ENCODE results near the gene RAPH1.
"Not testable (repeated sequence)": the region's sequence is repeated elsewhere in the genome, so short reads cannot be mapped to it uniquely, and the experiment has no call there.

Gene RAPH1

DNA sequence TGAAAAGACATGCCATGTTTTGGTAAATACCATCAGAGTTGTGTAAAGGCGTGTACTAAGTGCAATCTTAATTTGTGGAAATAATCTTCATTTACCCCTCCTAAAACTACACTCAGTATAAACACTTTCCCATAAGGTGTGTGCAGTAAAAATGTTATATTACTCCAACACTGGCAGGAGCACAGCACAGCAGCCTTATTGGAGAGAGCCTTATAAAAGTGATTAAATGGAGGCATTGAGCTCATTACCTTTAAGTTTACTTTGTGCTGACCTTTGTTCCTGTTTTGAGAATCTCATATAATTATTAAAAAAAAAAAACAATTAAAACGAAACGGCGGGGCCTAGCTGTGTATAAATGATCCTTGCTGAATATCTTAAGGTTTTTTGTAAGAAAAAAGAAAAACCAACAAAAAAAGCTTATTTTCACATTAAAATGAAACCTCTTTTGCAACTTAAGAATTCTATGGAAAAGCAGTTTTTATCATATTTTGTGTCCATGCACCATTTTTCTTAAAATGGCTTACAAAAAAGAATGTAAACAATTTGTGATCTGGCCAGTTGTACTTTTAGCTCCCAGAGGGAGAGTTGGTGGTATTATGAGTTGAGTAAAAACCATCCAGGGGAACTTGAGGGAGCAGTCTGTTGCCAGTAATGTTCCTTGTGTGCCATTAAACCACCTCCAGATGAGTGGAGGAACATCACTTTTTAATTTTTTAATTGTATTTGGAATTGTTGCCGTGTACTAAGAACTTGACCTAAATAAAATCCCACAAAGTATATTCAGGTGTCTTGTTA lies 103.5 kb downstream of the RAPH1 start:
- no peak for DNase-seq

DNA sequence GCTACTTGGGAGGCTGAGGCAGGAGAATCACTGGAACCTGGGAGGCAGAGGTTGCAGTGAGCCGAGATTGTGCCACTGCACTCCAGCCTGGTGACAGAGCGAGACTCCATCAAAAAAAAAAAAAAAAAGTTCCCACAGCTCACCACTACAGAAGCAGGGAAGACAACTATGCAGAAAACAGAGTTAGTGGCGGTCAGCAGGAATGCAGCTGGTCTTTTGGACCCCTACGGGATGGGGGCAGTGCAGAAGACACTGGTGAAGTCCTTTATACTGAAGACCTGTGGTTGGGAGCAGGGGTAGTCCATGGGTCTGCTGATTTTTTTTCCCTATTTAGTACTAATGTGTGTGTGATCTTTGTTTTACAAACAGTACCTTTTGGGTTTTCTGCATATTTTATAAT lies 105.5 kb downstream of the RAPH1 start:
- not testable (repeated sequence) for DNase-seq

DNA sequence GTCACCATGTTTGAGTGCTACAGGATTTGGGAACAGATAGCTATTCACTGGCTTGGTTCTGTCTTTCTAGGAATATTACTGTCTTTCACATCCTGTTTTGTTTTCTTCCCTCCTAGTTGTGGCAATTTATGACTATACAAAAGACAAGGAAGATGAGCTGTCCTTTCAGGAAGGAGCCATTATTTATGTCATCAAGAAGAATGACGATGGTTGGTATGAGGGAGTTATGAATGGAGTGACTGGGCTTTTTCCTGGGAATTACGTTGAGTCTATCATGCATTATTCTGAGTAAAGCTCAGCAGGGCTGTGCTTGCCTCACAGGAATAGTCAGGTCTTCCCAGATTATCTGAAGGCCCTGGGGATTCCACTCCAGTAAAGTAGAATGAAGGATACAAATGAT lies 108.0 kb downstream of the RAPH1 start:
- DNase-seq, result no peak

DNA sequence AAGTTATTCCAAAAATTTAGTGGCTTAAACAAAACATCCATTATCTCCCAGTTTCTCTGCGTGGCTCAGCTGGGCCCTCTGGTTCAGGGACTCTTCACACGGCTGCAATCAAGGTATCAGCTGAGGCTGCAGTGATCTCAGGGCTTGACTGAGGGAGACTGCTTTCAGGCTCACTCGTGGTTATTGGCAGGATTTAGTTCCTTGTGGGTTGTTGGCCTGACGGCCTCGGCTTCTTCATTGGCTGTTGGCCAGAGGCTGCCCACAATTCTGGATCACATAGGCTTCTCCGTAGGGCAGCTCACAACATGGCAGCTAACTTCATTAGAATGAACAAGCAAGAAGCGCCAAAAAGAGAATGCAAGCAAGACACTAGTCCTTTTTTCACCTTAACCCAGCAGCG lies 116.8 kb downstream of the RAPH1 start:
- DNase-seq, result no peak

- DNase-seq, result no peak
Observed at GRCh38 chr2:203413796-203414195, 121.3 kb downstream of the RAPH1 start.

DNA sequence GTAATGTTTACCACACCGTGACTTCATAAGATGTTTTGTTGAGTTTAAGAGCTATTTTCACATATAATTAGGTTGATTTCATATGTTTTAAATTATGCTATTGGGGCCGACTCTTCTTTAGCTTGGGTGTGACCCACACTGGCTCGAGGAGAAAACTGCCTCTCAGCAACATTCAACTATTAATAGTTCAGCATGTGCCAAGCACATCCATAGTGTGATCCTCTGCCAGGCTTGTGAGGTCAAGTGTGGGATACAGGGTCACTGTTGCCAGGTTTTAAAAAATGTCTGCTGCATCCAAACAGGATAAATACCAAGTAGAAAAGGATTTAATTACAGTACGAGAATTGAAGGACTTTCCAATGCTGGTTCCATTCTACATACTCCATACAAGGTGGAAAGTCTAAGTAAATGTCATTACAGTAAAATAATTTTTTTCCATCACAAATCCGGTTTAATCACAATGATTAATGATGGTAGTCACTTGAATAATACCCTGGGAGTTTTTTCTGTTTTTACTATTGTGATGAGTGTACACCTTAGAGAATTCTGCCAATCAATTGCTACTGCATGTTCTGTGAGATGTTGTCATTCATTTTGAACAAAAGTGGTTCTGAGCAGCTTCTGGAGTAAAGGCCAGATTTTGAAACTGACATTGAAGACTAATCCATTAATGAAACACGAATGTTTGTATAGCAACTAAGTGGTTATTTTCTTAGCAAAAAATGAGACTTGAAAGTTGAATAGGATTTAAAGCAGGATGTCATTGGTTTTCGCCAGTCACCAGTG lies 122.4 kb downstream of the RAPH1 start:
- DNase-seq, result no peak

GRCh38 chr2:203407496-203407895 lies 127.6 kb downstream of the RAPH1 start:
- DNase-seq, result no peak

DNA sequence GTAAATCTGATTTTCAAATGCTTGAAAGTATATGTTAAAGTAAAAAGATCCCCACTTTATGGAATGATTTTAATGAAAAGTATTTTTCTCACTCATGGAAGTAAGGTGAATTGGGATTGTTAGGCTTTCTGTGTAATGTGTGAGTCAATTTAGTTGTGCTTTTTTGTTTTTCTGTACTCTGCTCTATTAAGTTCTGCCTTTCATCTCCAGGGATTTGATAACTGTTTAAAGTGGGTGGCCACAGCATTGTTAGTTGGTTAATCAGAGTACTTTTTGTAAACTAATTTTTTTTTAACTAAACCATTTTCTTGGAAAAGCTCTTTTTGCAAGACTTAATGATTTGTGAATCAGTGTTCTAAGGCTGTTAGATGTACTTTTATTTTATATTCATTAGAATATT lies 130.1 kb downstream of the RAPH1 start:
- no peak for DNase-seq

- DNase-seq, result no peak
Observed at GRCh38 chr2:203400805-203401585, 134.1 kb downstream of the RAPH1 start.

DNA sequence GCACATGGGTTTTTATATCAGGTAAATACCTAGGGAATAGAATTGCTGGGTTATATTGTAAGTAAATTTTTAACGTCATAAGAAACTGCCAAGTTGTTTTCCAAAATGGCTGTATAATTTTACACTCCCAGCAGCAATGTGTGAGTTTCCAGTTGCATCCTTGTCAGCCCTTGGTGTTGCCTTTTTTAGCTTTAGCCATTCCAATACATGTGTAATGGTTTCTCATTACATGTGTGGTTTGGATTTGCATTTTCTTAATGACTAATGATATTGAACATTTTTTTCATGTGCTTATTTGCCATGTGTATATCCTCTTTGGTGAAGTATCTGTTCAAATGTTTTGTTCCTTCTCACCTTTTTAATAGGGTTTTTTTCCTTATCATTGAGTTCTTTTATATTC lies 136.1 kb downstream of the RAPH1 start:
- no peak for DNase-seq

DNA sequence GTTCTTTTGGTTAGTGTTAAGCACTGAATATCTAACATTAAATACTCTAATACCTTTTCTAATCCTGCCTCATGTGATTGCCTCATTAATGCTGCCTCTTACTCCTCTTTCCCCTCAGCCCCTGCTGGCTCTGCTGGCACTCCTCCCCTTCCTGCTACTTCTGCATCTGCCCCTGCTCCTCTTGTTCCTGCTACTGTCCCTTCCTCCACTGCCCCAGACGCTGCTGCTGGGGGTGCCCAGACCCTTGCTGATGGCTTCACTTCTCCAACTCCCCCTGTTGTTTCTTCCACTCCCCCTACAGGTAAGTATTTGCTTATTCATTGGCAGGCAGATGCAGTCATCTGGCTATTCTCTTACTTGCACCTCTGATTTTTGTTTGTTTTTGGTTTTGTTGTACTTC lies 138.4 kb downstream of the RAPH1 start:
- no peak for DNase-seq

GRCh38 chr2:203395858-203396257 lies 139.2 kb downstream of the RAPH1 start:
- DNase-seq, result no peak

DNA sequence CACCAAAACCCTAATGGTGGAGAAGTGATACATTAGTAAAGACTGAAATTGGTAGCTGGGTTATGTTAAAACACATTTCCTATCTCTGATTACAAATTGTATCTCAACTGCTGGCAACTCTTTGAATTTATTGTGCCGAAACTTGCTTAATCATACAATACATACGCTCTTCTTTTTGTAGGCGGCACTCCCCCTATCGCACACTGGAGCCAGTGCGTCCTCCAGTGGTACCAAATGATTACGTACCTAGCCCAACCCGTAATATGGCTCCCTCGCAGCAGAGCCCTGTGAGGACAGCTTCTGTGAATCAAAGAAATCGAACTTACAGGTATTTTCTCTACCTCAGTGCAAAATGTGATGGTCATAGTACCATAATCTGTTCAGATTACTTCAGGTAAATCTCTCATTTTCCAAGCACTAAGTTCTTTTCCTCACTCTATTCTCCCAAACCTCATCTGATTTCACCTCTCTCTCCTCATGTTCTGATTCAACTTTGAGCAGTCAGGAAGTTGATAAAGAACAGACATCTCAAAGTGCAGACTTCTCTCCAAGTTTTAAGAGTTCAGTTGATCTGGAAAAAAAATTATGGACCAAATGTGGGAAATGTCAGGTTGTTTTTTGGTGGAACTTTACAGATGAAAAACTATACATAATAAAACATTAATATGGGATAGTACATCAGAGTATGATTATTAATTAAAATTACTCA lies 140.4 kb downstream of the RAPH1 start:
- no peak for DNase-seq

- DNase-seq, result not testable (repeated sequence)
Observed at GRCh38 chr2:203388153-203388552, 146.9 kb downstream of the RAPH1 start.

GRCh38 chr2:203383038-203383437 lies 152.1 kb downstream of the RAPH1 start:
- no peak for DNase-seq

- no peak for DNase-seq
Observed at GRCh38 chr2:203379156-203379555, 155.9 kb downstream of the RAPH1 start.

GRCh38 chr2:203376173-203376572 lies 158.9 kb downstream of the RAPH1 start:
- DNase-seq, result no peak

GRCh38 chr2:203372706-203373105 lies 162.4 kb downstream of the RAPH1 start:
- DNase-seq, result not testable (repeated sequence)

GRCh38 chr2:203366639-203367466 lies 168.2 kb downstream of the RAPH1 start:
- no peak for DNase-seq

DNA sequence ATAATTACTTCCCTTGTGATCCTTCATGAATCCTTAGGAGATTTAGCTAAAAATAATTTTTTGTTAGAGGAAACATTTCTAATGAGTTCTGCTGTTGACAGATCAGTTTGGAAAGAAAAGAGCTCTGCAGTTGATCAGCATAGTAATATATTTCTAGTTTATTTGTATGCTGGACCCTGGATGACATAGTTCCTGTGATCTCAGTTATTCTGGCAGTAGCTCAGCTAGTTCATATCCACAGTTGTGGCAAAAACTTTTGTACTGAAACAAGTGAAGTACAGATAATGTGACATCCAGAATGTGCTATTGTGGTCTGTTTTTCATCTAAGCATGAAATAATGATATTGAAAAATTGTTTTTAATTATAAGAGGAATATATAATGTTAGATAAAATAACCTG lies 173.2 kb downstream of the RAPH1 start:
- DNase-seq, result no peak

- DNase-seq, result no peak
Observed at GRCh38 chr2:203361495-203361894, 173.6 kb downstream of the RAPH1 start.

Data from AML-193 (cell line).